Measurements from ENCODE around the gene MYBPC1.

DNA sequence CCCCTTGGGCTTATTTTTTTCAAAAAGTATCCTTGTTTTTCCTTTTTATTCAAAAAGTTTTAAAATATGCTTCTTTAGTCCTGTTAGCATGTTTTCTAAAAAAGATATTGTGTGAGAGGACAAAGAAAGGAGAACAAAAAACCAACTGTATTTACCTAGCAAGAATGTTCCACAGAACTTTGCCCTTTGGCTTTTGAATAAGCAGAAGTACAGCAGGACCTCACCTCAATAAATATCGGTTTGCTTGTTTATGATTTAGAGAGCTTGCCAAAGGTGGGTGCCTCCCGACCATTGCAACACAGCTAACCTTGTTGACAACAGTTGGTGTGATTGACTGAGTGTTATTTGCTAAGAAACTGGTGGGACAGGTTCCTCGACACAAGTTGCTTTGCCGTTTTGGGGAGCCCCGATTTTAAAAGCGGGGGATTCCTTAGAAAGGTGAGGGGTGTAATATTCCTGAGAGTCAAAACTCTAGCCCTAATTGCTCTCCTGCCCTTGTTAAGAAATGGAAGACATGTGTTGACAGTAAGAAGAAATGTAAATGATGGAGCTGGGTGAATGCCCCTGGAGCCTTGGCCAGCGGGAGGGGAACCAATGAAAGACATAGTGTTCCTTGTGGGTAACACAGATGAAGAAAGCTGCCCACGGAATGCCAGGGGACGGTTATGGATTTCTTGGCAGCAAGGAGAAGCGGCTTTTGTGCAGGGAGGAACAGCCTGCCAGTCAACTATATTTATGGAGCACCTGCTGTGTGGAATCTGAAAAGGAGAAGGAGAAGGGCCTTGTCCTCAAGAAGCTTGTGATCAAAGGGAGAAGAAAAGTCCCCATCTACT lies 13.7 kb downstream of the MYBPC1 start:
- TF ChIP-seq CTCF (IDR thresholded peaks at IDR 0.05) (no peak), POLR2A (IDR thresholded peaks at IDR 0.05) (no peak), EP300 (IDR thresholded peaks at IDR 0.05) (peak in 1 of 4 donors; percentile 87)

All from upper lobe of left lung (tissue), 4 donors.